Activated T-cell treated with anti-CD3 and anti-CD28 coated beads for 24 hours (primary cell): ENCODE data around the gene FMO4.
"Not testable (repeated sequence)": the region's sequence is repeated elsewhere in the genome, so short reads cannot be mapped to it uniquely, and the experiment has no call there.

Experiments used
- DNase-seq: peaks from one replicate; pipeline ENCODE4 v3.0.0-alpha.2; 2020; ENCODE audit warnings: low read depth

FMO4 gene

DNA sequence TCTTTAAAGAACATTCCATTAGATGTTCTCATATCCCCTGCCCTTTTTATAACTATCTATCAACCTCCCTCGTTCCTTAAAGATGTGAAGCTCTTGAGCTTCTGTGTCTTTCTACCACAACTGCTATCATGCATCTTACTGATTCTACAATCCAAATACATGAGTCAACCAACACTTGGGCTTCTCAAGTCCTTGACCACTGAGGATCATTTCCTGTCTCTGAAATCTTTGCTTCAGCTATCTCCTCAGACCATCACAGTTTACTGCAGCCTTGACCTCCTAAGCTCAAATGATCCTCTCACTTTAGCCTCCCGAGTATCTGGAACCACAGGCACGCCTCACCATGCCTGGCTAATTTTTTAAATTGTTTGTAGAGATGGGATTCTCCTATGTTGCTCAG is 75.2 kb downstream of the FMO4 start:
- no peak for DNase-seq

DNA sequence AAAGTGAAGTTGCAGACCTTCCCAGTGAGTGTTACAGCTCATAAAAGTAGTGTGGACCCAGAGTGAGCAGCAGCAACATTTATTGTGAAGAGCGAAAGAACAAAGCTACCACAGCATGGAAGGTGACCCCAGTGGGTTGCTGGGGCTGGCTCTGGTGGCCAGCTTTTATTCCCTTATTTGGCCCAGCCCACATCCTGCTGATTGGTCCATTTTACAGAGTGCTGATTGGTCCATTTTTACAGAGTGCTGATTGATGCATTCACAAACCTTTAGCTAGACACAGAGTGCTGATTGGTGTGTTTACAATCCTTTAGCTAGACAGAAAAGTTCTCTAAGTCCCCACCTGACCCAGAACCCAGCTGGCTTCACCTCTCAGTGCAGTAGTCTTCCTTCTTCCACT is 76.8 kb downstream of the FMO4 start:
- DNase-seq, result not testable (repeated sequence)
